HG03342 (cell line): Measurements from ENCODE around the gene WNK2.

ENCODE experiments used
- ATAC-seq: cut with Tn5 transposase; IDR thresholded peaks from one replicate; pipeline ENCODE4 v1.9.1; 2021; ENCODE audit warnings: mild to moderate bottlenecking, moderate library complexity; ENCODE audit not compliant: unreplicated experiment

WNK2 gene

DNA sequence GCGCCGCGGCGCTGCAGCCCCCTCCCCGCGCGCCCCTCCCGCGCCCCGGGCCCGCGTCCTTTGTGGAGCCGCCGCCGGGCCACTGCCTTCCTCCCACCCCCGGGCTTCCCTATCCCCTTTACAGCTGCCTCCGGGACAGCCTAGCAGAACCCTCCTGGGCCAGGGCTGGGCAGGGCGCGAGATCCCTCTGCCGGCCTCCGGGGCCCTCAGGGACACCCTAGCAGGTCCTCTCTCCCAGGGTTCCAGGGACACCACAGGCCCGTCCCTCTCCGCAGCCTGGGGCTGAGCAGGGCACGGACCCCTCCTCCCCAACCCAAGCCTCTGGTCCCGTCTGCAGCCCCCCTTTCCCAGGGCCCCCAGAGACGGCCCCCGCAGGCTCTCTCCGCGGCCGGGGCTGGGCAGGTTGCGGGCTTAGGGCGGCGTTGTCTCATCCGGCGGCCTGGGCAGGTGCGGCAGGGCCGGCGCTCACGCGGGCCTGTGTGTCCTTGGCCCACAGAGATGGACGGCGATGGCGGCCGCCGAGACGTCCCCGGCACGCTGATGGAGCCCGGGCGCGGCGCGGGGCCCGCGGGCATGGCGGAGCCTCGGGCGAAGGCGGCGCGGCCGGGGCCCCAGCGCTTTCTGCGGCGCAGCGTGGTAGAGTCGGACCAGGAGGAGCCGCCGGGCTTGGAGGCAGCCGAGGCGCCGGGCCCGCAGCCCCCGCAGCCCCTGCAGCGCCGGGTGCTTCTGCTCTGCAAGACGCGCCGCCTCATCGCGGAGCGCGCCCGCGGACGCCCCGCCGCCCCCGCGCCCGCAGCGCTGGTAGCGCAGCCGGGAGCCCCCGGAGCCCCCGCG lies 710 bp downstream of the WNK2 start:
- ATAC-seq = no peak

DNA sequence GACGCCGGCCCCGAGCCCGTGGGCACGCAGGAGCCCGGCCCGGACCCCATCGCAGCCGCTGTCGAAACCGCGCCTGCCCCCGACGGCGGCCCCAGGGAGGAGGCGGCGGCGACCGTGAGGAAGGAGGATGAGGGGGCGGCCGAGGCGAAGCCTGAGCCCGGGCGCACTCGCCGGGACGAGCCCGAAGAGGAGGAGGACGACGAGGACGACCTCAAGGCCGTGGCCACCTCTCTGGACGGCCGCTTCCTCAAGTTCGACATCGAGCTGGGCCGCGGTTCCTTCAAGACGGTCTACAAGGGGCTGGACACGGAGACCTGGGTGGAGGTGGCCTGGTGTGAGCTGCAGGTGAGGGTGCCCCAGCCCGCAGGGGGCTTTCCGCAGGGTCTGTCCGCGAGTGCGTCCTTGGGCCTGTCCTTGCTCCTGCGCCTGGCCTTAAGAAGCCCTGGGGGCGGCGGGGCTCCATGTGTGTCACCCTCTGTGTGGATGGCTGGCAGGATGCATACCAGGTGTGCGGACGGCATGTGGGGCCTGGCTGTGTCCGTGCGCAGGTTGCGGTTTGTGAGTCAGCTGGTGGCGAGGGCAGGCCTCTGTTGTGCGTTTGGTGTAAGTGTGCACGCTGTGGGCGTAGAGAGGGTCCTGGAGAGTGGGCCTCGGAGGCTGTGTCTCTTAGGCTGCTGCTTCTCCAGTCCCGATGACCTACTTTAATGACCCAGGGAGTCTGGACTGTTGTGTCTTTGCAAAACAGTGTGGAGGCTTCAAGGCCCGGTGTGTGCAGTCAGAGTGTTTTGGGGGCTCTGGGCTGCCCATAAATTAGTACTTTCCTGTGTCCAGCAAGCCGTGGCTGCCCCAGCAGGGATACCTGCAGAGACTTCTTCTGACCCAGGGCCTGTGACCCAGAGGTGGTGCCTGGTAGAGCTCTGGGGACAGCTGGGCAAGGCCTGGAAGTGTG lies 1.6 kb downstream of the WNK2 start:
- no peak for ATAC-seq

DNA sequence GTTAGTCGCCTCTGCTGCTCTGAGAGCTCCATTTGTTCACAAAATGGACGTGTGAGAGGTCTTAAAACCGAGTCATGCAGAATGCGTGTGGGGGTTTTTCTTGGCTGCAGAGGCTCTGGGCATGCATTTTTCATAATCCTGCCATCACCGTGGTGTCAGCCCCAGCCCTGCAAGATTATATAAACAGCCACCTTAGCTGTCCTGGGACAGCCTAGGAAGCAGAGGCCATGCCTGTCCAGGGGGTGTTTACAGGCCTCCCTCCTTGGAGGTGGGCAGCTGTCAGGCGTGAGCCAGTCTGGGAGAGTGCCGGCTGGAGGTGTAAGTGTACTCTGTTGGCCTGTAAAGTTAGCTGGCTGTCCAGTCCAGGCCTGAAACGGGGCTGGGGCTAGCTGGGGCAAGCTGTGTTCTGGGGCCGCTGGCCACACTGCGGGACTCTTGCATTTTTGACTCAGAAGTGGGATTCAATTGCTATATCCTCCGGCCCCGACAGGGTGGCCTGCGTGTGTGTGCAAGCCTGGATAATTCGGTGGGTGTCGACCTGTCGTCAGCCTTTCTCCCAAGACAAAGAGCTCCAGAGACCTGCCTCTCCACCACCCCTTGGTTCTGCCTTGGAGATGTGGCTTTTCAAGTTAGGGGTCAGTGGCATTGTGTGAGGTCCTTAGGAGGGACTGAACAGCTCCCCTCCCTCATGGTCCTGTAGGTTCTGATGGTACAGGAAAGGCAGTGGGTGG lies 2.4 kb downstream of the WNK2 start:
- no peak for ATAC-seq

DNA sequence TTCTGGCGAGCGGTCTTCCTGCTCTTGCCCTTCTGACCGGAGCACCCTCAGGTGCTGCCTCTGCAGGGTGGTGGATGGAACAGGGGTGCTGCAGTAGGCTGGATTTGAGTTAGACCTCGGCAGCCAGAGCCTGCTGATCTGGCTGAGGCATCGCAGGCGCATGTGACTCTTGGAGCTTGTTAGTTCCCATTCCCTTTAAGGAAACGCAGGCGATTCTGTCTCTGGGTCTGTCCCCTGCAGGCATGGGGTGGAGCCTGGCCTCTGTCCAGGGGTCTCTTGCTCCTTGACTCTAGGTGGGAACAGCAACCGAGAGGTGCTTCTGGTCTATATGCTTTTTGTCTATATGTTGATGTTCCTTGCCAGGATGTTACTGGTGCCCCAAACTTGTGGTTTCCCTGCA lies 3.1 kb downstream of the WNK2 start:
- no peak for ATAC-seq

DNA sequence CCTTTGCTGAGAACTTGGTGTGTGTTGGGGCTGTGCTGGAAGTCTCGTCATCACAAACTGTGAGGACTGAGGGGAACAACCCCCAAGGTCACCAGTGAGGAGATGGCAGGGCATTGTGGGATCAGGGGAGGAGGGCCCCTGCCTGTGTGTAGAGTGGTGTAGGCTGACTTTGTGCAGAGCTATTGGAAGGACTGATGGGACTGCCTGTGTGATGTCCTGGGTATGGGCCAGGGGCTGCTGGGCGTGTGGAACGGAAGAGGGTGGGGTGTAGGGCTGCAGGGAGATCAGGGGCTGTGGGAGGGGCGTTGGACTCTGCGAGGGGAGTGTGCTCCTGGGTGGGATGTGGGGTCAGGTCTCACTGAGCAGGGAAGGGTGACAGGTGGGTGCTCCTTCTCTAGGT lies 3.6 kb downstream of the WNK2 start:
- no peak for ATAC-seq

DNA sequence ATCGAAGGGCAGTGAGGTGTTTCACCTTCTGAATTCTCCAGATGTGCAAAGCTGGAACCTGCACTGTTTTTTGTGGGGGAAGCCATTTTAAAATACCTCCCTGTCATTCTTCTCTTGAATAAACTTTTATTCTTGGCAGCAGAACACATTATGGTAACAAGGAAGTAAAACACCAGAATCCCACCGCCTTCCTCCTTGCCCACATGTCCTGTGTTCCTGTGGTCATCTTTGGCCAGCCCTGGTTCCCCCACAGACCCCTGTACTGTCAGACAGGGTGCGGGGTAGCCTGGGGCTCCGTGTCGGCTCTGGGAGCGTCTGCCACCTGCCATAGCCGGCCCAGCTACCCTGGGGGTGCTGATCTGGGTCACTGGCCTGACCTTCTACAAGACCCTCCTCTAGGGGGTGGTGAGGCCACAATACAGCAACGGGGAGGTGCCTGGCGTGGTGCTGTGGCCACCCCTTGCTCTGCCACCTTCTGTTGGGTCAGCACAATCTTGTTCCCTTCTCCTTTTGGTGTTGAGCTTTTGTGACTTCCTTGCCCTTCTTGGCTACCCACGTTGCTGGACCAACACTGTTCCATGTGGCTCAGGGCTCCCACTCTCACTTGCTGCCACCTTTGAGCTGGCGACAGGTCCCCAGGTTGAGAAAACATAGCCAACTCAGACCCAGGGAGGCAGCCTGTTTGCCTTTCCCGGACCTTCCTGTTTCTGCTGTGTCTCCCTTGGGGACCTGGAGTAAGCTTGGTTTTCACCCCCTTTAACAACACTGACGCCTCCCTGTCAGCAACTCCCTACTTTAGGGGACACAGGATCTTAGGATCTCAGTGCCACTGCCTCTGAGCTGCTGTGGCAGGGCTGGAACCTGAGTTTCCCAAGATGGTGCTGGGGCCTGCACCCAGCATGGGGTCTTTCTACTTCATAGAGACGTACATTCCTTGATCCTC lies 4.8 kb downstream of the WNK2 start:
- no peak for ATAC-seq

DNA sequence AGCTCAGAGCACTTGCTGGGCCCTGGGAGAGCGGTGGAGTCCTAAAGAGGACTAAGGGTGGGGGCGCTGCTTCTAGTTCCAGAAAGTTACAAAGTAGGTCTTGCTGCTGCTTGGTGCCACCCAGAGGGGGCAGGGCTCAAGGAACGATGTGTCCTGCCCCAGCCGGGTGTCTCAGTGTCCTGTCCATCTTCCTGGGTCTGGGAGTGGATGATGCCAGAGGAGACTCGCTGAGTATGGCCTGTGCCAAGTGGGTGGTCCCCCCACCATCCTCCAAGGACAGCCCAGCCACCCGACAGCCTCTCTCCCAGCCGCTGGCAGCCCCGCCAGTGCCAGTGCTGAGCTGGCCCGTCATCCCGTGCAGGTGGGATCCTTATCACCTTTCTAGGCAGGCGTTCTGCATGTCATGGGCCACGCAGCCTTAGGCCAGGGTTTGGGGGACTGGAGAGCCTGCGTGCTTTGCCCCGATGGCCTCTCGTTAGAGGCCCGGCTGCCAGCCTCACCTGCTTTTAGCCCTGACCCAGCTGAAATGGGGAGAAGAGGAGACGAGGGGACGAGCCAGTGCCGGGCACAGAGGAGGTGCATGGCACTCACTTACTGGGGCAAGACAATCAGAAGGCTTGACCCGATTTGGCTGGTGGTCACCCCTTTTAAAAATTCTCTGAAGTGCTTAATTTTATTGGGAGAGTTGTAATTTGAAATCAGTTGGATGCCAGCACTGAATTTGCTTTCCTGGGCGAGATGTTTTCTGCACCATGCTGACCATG lies 5.6 kb downstream of the WNK2 start:
- no peak for ATAC-seq

DNA sequence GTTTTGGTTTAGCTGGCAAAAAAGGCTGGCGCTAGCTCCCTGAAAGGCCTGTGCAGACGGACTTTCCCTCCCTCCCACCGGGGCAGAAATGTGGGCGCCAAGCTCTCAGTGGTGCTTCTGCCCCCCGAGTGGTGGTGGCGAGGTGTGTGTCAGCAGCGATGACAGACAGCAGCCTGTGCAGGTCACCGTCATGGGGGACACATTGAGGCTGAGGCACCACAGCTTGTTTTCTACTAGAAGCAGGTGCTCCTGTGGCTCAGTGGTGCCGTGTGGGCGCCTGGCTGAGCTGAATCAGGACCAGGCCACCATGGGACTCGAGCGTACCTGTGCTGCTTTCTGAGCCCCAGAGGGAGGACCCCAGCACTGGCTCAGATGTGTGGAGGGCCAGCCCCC lies 6.2 kb downstream of the WNK2 start:
- ATAC-seq = no peak

DNA sequence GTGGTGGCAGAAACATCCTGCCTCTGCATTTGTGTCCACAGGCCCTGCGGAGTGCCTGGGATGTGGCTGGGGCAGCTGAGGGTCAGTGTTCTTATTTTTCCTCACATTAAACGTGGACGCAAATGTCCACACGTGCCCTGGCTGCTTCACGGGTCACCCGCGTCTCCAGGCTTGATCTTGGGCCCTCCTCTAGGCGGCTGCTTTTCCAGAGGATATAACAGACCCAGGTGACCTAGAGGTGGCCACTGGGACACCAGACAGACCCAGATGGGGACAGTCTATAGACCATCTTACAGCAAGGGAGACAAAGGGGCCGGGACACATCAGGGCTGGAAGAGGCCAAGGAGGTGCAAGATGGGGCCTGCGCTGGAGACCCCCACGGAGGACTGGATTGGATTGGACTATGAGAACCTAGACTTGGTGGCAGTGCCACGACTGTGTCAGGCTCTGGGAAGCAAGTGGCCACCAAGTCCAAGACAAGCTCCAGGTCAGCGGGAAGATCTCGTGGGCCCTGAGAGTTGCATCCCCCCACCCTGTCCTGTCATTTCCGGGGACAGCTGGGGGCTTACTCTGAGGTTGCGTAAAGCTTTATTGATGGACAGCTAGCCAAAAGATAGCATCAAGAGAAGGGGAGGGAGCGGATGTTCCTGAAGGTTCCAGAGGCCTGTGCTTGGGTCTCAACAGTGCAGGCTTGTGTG lies 6.9 kb downstream of the WNK2 start:
- no peak for ATAC-seq

DNA sequence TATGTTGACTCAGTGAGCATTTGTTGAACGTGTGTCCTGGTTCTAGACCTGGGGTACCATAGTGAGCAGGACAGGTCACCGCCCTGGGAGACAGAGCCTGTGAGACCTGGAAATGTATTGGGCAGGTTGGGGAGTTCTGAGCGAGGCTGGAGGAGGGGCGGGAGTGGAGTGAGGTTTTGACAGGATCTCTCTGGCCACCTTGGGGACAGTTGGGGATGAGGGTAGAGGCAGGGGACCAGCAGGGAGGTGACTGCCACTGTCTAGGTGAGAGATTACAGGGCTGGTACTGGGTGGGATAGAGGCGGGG lies 7.4 kb downstream of the WNK2 start:
- ATAC-seq = no peak

DNA sequence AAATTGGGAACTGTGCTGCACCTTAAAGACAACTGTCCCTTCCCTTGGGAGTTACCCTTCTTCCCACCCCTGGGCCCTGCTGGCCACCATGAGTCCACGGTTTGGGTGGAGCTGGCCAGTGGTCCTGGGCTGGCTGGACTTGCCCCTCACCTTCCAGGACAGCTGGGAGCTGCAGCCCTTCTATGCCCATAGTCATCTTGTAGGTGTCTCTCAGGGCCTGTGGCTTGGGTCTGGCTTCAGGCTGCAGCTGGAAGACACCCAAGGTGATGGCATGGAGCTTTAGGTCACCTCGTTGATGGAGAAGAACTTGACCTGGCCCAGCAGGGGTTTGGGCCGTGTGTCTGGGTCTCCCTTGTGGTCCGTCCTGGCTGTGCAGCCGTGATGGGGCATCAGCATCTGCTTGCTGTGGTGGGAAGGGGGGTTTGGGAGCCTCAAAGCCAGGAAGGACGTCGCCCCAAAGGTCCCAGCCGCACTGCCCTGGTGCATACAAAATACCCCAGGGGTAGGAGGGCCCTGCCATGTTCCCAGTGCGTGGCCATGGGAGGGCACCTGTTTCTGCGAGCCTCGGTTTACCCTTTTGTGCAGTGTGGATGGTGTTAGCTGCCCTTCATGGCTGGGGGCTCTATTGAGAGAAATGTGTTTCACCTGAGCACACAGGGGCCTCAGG lies 8.9 kb downstream of the WNK2 start:
- no peak for ATAC-seq

DNA sequence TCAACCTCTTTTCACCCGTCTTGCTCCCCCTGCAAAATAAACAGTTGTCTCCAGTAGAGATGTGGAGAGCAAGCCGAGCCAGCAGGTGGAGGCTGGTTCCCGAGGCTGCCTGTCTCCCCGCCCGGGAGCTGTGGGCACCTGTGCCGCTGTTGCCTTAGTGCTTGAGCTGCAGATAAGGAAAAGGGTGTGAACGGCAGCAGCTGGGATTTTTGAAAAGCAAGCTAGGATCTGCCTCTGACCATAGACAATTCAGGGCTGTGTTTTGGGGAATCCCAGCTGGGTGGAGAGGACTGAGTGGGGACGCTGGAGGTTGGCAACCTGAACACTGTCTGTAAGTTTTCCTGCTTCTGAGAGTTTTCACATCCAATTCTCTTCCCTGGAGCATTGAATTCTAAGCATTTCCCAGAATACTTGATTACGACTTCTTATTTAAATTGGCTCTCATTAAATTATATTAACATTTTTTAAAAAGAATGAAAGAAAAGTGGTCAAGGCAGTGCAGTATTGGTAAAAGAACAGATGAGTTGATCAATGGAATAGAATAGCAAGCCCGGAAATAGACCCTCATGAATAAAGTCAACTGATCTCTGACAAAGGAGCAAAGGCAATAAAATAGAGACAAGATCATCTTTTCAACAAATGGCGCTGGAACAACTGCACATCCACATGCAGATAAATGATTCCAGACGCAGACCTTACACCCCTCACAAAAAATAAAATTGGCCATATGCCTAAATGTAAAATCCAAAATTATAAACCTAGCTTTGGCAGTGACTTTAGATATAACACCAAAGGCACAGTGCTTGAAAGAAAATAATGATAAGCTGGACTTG lies 9.7 kb downstream of the WNK2 start:
- no peak for ATAC-seq

DNA sequence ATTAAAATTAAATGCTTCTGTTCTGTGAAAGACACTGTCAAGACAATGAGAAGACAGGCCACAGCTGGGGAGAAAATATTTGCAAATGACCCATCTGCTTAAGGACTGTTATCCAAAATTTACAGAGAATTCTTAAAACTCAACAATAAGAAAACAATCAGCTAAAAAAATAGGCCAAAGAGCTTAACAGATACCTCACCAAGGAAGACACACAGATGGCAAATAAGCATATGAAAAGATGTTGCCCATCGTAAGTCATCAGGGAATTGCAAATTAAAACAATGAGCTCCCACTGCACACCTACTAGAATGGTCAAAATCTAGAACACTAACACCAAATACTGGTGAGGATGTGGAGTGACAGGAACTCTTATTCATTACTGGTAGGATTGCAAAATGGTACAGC lies 10.3 kb downstream of the WNK2 start:
- no peak for ATAC-seq

DNA sequence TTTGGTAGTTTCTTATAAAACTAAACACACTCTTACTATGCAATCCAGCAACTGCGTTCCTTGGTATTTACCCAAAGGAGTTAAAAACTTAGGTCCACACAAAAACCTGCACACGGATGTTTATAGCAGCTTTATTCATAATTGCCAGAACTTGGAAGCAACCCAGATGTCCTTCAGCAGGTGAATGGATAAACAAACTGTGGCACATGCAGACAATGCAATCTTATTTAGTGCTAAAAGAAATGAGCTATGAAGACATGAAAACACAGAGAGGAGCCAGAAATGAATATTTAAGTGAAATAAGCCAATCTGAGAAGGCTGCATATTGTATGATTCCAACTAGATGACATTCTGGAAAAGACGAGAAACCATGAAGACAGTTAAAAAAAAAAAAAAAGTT lies 10.7 kb downstream of the WNK2 start:
- no peak for ATAC-seq

DNA sequence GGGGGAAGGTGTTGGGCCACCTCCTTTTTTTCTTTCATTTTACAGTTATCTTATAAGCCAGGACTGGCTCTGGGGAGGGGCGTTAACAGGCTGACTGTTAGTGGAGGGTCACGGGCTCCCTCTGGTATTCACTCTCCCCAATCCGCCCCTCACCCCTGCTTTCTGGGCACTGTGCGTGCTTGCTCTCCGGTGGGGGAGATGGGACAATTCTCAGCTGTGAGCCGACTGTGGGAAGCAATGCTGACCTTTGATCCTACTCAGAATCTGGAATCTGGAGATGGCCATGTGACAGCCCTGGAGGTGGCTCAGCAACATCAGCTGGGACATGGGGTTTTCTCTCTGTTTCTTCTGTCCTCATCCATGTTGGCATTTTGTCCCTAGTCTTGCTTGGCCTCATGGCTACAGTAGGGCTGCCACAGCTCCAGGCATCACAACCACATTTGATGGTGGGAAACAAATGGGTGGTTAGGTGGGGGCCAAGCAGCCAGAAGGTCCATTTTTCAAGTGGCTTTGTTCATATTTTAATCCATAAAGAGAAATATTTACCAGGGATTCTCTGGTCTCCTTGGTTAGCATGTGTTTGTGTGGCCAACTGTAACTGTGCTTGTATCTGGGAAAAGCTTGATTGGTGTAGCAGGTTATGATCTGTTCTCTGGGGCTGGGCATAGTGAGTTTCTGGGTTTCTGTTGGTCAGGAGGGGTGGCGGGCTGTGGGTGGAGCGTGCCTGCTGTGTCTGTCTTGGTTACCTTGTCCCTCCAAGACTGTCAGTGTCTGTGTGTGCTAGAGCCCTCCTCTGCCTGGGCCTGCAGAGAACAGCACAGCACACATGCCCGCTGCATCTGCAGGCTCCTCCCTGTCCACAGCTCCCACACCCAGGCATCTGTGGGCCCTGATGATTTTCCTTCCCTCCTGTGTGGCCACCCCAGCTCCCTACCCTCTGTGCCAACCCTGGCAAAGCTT lies 12.4 kb downstream of the WNK2 start:
- no peak for ATAC-seq

DNA sequence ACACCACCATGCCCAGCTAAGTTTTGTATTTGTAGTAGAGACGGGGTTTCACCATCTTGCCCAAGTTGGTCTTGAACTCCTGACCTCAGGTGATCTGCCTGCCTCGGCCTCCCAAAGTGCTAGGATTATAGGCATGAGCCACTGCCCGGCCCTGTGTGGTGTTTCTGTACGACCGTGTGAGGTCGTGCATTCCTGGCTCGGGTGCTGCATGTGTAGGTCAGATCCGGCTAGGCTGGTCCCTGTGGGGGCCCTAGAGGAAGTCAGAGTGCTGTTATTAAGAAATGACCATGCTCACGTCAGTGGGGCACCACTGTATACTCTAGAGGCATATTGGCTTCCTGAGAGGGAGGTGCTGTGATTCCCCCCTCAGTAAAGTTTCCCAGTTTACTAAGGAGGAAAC lies 13.7 kb downstream of the WNK2 start:
- ATAC-seq = no peak
